RWPE2 (cell line): Measurements from ENCODE around the gene FZD4.

Source experiments
- ATAC-seq: fragments of 200-7000 bp; cut with Tn5 transposase; 3 replicates; pipeline ENCODE4 v1.9.1; 2021; ENCODE audit warnings: low read depth
- DNase-seq: peaks from one replicate; pipeline ENCODE4 v3.0.0-alpha.2; 2020; ENCODE audit warnings: low spot score
- H3K27ac ChIP-seq: fragments of 450-650 bp; 2 replicates; pipeline ENCODE4 v1.5.1; 2017; ENCODE audit warnings: mild to moderate bottlenecking; ENCODE audit not compliant: poor library complexity, severe bottlenecking
- H3K27me3 ChIP-seq: fragments of 250-450 bp; sonication (Bioruptor Pico); 2 replicates; pipeline ENCODE4 v1.5.1; 2021; ENCODE audit warnings: mild to moderate bottlenecking, moderate library complexity; ENCODE audit not compliant: insufficient read depth, poor library complexity, severe bottlenecking
- H3K36me3 ChIP-seq: fragments of 250-450 bp; sonication (Bioruptor Pico); 2 replicates; pipeline ENCODE4 v1.5.1; 2020; ENCODE audit warnings: low read depth, mild to moderate bottlenecking, moderate library complexity
- H3K4me1 ChIP-seq: fragments of 250-450 bp; sonication (Bioruptor Pico); 2 replicates; pipeline ENCODE4 v1.5.1; 2021; ENCODE audit warnings: mild to moderate bottlenecking, moderate library complexity; ENCODE audit not compliant: insufficient read depth, poor library complexity, severe bottlenecking
- H3K4me3 ChIP-seq: fragments of 250-450 bp; sonication (Bioruptor Pico); 2 replicates; pipeline ENCODE4 v1.5.1; 2021; ENCODE audit warnings: mild to moderate bottlenecking, moderate library complexity; ENCODE audit not compliant: severe bottlenecking
- H3K9me3 ChIP-seq: fragments of 250-450 bp; sonication (Bioruptor Pico); 2 replicates; pipeline ENCODE4 v1.5.1; 2021; ENCODE audit warnings: mild to moderate bottlenecking, moderate library complexity; ENCODE audit not compliant: severe bottlenecking
- CTCF ChIP-seq: fragments of 450-650 bp; IDR thresholded peaks from one replicate; pipeline ENCODE4 v1.5.1; 2017; ENCODE audit warnings: mild to moderate bottlenecking, moderate library complexity; ENCODE audit not compliant: poor library complexity, severe bottlenecking

Gene FZD4

GRCh38 chr11:86941871-86942599 is 13.2 kb downstream of the FZD4 start:
- TF ChIP-seq CTCF: no peak
- DNase-seq (no peak), ATAC-seq (no peak)
- Histone ChIP-seq H3K36me3 (no peaks in the 10 kb centered on the region), H3K4me3 (no peak overlapping the region), H3K27ac (no peak overlapping the region), H3K27me3 (no peaks in the 10 kb centered on the region), H3K9me3 (no peaks in the 10 kb centered on the region), H3K4me1 (peaks cover 7% of the 10 kb centered on the region)

GRCh38 chr11:86941077-86941870 is 13.9 kb downstream of the FZD4 start:
- H3K27me3 ChIP-seq: no peaks in the 10 kb centered on the region
- no peak for DNase-seq
- TF ChIP-seq CTCF: no peak
- no peak for ATAC-seq
- H3K36me3 ChIP-seq: no peaks in the 10 kb centered on the region
- H3K9me3 ChIP-seq: no peaks in the 10 kb centered on the region
- peaks cover 7% of the 10 kb centered on the region for H3K4me1 ChIP-seq
- no peak overlapping the region for H3K4me3 ChIP-seq
- H3K27ac ChIP-seq: no peak overlapping the region

- DNase-seq (no peak), ATAC-seq (no peak)
- Histone ChIP-seq H3K4me3 (no peak overlapping the region), H3K27me3 (no peaks in the 10 kb centered on the region), H3K36me3 (no peaks in the 10 kb centered on the region), H3K4me1 (peaks cover 7% of the 10 kb centered on the region), H3K27ac (no peak overlapping the region), H3K9me3 (no peaks in the 10 kb centered on the region)
- TF ChIP-seq CTCF: no peak
Observed at GRCh38 chr11:86940122-86940777, 14.9 kb downstream of the FZD4 start.

GRCh38 chr11:86938900-86939880 is 16.0 kb downstream of the FZD4 start:
- no peak overlapping the region for H3K27ac ChIP-seq
- no peaks in the 10 kb centered on the region for H3K27me3 ChIP-seq
- peaks cover 7% of the 10 kb centered on the region for H3K4me1 ChIP-seq
- no peak for DNase-seq
- no peaks in the 10 kb centered on the region for H3K36me3 ChIP-seq
- H3K4me3 ChIP-seq: no peak overlapping the region
- no peaks in the 10 kb centered on the region for H3K9me3 ChIP-seq
- ATAC-seq: peak; percentile 62; the same call in 2 of the 3 replicates
- peak; percentile 52 for TF ChIP-seq CTCF
